HEK293T (cell line): ENCODE measurements around the gene DDN.

ENCODE experiments used
- ARNT ChIP-seq: fragments of 450-650 bp; IDR thresholded peaks from 2 replicates; pipeline ENCODE4 v1.6.1; 2017; ENCODE audit warnings: mild to moderate bottlenecking
- BHLHE40 ChIP-seq: fragments of 450-650 bp; IDR thresholded peaks from 2 replicates; pipeline ENCODE4 v1.6.1; 2016; ENCODE audit warnings: mild to moderate bottlenecking, moderate library complexity, borderline replicate concordance
- ELF4 ChIP-seq: fragments of 450-650 bp; IDR thresholded peaks from 2 replicates; pipeline ENCODE4 v1.6.1; 2017; ENCODE audit warnings: antibody characterized with exemption
- FOXA1 ChIP-seq: fragments of 450-650 bp; IDR thresholded peaks from 2 replicates; pipeline ENCODE4 v1.6.1; 2016; ENCODE audit warnings: mild to moderate bottlenecking
- FOXK2 ChIP-seq: fragments of 450-650 bp; IDR thresholded peaks from 2 replicates; pipeline ENCODE4 v1.6.1; 2016; ENCODE audit warnings: mild to moderate bottlenecking
- NFRKB ChIP-seq: fragments of 450-650 bp; IDR thresholded peaks from 2 replicates; pipeline ENCODE4 v1.6.1; 2016; ENCODE audit warnings: mild to moderate bottlenecking, moderate library complexity
- PKNOX1 ChIP-seq: fragments of 450-650 bp; IDR thresholded peaks from 2 replicates; pipeline ENCODE4 v1.6.1; 2016
- SP1 ChIP-seq: fragments of 450-650 bp; IDR thresholded peaks from 2 replicates; pipeline ENCODE4 v1.6.1; 2017
- TARDBP ChIP-seq: fragments of 450-650 bp; IDR thresholded peaks from 2 replicates; pipeline ENCODE4 v1.6.1; 2016
- ZNF384 ChIP-seq: fragments of 450-650 bp; IDR thresholded peaks from 2 replicates; pipeline ENCODE4 v1.6.1; 2016

- no peak for TF ChIP-seq SP1
- TF ChIP-seq BHLHE40 = no peak
- TF ChIP-seq ELF4 = no peak
- TF ChIP-seq PKNOX1 = no peak
- TF ChIP-seq NFRKB = no peak
- no peak for TF ChIP-seq TARDBP
- no peak for TF ChIP-seq ZNF384
- no peak for TF ChIP-seq ARNT
- no peak for TF ChIP-seq FOXA1
- TF ChIP-seq FOXK2 = no peak
Observed at GRCh38 chr12:48952691-48953090, 46.5 kb downstream of the DDN start.
